NCI-H1436 (cell line): ENCODE data around the gene KANSL1.
"Not testable (repeated sequence)": the region's sequence is repeated elsewhere in the genome, so short reads cannot be mapped to it uniquely, and the experiment has no call there.

Source experiments
- DNase-seq: peaks from one replicate; lab custom pipeline; 2025; lab: John Stamatoyannopoulos, UW

Gene KANSL1

DNA sequence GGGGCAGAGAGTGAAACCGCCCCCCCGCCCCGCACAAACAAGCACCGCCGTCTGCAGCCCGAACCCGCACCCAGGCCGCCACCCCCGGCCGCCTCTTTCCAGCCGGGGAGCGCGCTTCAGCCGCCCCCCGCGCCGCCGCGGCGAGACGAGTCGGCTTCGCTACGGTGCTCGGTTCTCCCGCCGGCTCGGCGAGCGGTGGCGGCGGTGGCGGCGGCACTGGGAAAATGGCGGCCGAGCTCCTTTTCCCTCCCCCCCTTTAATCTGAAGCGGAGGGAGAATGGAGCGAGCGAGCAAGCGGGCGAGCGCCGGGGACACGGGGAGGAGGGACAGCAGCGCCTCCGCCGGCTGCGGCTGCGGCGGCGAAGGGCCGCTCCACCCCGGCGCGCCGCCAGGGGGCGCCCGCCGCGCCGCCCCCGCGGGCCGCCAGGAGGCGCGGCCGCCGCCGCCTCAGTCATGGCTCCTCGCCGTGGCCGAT lies at the start of gene KANSL1:
KANSL1 (minus strand) TSS at position 279 of the 475 bp plus-strand sequence. CDS start 21,286 bp downstream, outside the sequence.
- peak; percentile 97 for DNase-seq

GRCh38 chr17:46231359-46231758 lies 38.1 kb upstream of the KANSL1 start:
- DNase-seq = not testable (repeated sequence)

GRCh38 chr17:46225274-46225794 lies 32.1 kb upstream of the KANSL1 start:
- peak; percentile 95 for DNase-seq

GRCh38 chr17:46224864-46225263 lies 31.6 kb upstream of the KANSL1 start:
- not testable (repeated sequence) for DNase-seq

- DNase-seq = not testable (repeated sequence)
These were observed 29.8 kb upstream of the KANSL1 start for GRCh38 chr17:46223041-46223440.

DNA sequence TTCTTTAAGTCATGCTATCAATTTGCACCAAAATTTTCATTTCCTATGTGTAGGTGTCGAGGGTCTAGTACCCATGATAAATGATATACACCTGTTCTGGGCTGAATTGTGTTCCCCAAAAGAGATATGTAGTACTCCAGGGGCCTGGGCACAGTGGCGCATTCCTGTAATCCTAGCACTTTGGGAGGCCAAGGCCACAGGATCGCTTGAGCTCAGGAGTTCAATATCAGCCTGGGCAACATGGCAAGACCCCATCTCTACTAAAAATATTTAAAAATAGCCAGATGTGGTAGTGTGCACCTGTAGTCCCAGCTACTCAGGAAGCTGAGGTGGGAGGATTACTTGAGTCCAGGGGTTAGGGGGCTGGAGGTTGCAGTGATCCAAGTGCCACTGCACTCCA lies 23.5 kb upstream of the KANSL1 start:
- no peak for DNase-seq

DNA sequence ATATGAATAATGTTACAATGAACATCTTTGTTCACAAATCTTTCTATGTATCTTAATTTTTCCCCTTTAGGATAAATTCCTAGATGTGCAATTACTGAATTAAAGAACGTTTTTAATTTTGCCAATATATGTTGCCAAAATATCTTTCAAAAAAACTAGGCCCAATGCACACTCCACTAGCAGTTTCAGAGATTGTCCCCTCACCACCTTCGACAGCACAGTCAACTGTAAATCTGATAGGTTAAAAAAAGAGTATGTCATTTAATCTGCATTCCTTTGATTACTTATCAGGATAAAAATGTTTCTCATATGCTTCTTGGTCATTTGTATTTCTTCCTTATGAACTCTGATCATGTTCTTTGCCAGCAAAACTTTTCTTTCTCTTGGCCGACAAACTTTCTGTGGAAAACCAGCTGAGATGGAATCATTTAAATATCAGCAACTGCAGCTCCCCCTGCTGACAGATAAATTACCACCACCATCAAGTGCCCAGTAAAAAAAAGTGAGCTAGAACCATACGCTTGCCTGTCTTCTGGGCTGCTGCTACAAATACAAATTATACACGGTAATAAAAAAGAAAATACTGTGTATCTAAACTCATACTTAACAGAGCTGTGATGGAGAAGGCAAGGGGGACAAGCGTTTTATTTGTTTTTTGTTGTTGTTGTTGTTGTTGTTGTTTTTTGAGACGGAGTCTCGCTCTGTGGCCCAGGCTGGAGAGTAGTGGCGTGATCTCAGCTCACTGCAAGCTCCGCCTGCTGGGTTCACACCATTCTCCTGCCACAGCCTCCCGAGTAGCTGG lies 19.6 kb upstream of the KANSL1 start:
- DNase-seq = peak; percentile 57

GRCh38 chr17:46208997-46209396 lies 15.8 kb upstream of the KANSL1 start:
- DNase-seq = no peak

DNA sequence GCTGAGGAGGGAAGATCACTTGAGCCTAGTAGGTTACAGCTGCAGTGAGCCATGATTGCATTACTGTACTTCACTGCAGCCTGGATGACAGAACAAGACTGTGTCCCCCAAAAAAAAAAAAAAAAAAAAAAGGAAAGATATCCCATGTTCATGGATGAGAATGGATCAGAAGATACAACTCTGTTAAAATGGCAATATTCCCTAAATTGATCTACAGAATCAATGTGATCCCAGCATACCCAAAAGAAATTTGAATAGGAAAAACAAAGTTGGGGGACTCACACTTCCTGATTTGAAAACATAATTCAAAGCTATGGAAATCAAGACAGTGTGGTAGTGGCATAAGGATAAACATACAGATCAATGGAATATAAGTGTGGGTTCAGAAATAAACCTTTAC lies 12.7 kb upstream of the KANSL1 start:
- DNase-seq = no peak

- DNase-seq = no peak
These were observed 9.2 kb upstream of the KANSL1 start for GRCh38 chr17:46202424-46202823.

- DNase-seq = no peak
These were observed 8.3 kb upstream of the KANSL1 start for GRCh38 chr17:46201491-46201890.

DNA sequence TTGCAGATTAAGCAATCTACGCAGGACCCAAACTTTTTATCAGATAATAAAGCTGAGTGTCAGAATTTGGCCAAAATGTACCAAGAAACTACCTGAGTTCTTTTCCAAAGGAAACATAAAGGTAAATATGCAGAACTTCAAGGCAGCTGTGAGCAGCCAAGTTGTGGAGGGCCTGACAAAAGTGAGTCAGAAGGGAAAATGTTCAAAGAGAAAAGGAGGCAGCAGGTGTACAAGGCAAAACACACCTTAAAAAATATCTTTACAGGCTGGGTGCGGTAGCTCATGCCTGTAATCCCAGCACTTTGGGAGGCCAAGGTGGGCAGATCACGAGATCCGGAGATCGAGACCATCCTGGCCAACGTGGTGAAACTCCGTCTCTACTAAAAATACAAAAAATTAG lies 7.0 kb upstream of the KANSL1 start:
- DNase-seq = no peak

DNA sequence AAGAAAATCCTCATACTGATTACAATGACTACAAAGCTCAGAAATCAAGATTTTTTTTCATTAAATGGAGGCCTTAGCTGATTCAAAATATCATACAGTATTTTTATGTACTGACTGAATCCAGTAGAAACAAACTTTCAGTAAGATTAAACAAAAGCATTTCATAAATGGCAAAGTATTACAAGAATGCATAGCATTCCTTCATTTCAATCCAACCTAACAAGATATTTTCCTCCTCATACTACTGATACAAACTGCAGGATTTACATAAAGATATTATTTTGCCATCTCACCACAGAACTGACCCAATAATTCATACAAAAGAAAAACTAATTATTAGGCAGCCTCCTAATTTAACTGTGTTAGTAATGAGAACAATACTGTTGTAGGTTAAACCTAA lies 6.2 kb upstream of the KANSL1 start:
- no peak for DNase-seq

GRCh38 chr17:46198233-46198632 lies 5.0 kb upstream of the KANSL1 start:
- DNase-seq = no peak

GRCh38 chr17:46197530-46197929 lies 4.3 kb upstream of the KANSL1 start:
- no peak for DNase-seq

GRCh38 chr17:46195939-46196716 lies 2.9 kb upstream of the KANSL1 start:
- DNase-seq = no peak

- DNase-seq = no peak
These were observed 2.1 kb upstream of the KANSL1 start for GRCh38 chr17:46195217-46195855.

- DNase-seq = peak; percentile 18
These were observed 1.4 kb upstream of the KANSL1 start for GRCh38 chr17:46194393-46195216.

DNA sequence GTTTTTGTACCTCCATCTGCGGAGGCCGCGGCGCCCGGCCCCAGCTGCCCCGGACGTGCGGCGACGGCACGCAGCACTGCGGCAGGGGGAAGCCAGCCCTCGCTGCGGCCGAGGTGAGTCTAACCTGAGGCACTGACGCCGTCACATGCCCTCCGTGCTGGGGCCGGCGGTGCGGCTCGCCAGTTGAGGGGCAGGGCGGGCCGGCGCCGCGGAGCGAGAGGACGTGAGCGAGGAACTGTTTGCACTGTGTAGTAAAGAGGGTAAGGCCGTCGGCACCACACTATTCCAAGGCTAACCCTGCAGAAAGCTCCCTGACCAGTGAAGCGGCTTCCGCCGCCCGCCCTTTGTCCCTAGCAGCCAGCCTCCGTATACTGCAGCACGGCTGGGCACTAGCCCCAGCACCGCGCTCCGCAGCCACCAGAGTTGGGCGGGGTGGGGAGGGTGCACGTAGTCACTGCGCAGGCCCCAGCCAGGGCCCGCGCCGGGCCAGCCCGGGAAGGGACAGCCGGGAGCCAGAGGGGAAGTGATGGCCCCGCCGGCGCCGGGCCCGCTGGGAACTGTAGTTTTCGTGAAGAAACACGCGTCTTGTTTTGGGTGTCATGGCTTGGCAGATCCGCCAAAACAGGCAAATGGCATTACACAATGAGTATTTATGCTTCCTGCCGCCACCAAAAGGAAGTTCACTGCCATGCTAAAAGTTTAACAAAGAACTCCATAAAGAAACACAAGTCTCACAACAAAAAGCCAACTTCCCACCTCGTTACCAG lies 580 bp upstream of the KANSL1 start:
- DNase-seq = peak; percentile 90

GRCh38 chr17:46192439-46193150 lies 634 bp downstream of the KANSL1 start:
- peak; percentile 73 for DNase-seq
